GM18951 (cell line): ENCODE data around the gene TSEN34.
A peak's percentile ranks its signal among the peaks of the same experiment; 100 is the strongest.
"Not testable (repeated sequence)": the region's sequence is repeated elsewhere in the genome, so short reads cannot be mapped to it uniquely, and the experiment has no call there.

ENCODE experiments used
- POLR2A ChIP-seq: IDR thresholded peaks from 4 replicates; pipeline ENCODE4 v1.6.1; 2011; ENCODE audit warnings: mild to moderate bottlenecking; ENCODE audit not compliant: insufficient read length, insufficient read depth; ENCODE audit errors: extremely low read depth
- in situ Hi-C: fragments of 300-500 bp; cut with MboI; formaldehyde crosslinking; loops from one replicate; pipeline ENCODE4 v1.12.0; 2022; ENCODE audit warnings: low sequenced_read_pairs, mixed read lengths, inconsistent platforms; ENCODE audit not compliant: unreplicated experiment

TSEN34 gene

GRCh38 chr19:54188215-54188871, 2.8 kb upstream of the TSEN34 start:
- in situ Hi-C loops: no loop called here
- TF ChIP-seq POLR2A: no peak

- TF ChIP-seq POLR2A: peak; percentile 61
- in situ Hi-C loops: no loop called here
Observed at GRCh38 chr19:54189145-54189734, 1.9 kb upstream of the TSEN34 start, which contains the start of gene MBOAT7. Gene MBOAT7, minus strand, starts transcription at chr19:54189580. Its CDS starts 1,072 bp downstream, at chr19:54188508.

- TF ChIP-seq POLR2A: peak; percentile 69
- in situ Hi-C loops: no loop called here
Observed at GRCh38 chr19:54189735-54190502, 1.2 kb upstream of the TSEN34 start.

GRCh38 chr19:54190503-54191010, 551 bp upstream of the TSEN34 start:
- in situ Hi-C loops: no loop called here
- no peak for TF ChIP-seq POLR2A

GRCh38 chr19:54191811-54192453, 824 bp downstream of the TSEN34 start:
- TF ChIP-seq POLR2A: no peak
- in situ Hi-C loops: no loop called here

- in situ Hi-C loops: no loop called here
- no peak for TF ChIP-seq POLR2A
Observed at GRCh38 chr19:54193011-54193410, 1.9 kb downstream of the TSEN34 start.

- in situ Hi-C loops: not testable (repeated sequence)
Observed at GRCh38 chr19:54194463-54194862, 3.4 kb downstream of the TSEN34 start.

- TF ChIP-seq POLR2A: no peak
- in situ Hi-C loops: no loop called here
Observed at GRCh38 chr19:54196536-54196935, 5.4 kb downstream of the TSEN34 start.

GRCh38 chr19:54197121-54197520, 6.0 kb downstream of the TSEN34 start:
- in situ Hi-C loops: no loop called here
- TF ChIP-seq POLR2A: no peak

- in situ Hi-C loops: no loop called here
- TF ChIP-seq POLR2A: no peak
Observed at GRCh38 chr19:54199401-54199800, 8.3 kb downstream of the TSEN34 start.

- in situ Hi-C loops: no loop called here
Observed at GRCh38 chr19:54201172-54201701, 10.1 kb downstream of the TSEN34 start.

GRCh38 chr19:54201980-54202379, 10.9 kb downstream of the TSEN34 start:
- no peak for TF ChIP-seq POLR2A
- in situ Hi-C loops: no loop called here

More at GRCh38 chr19:54201172-54201701, 10.1 kb downstream of the TSEN34 start:
- no peak for TF ChIP-seq POLR2A

- in situ Hi-C loops: no loop called here
- TF ChIP-seq POLR2A: no peak
Observed at GRCh38 chr19:54203151-54203611, 12.1 kb downstream of the TSEN34 start.
